H9 (cell line): ENCODE results near the gene RNU4-1. TPM values are rescaled to one million over a fixed set of nuclear protein-coding genes. Genes with fewer than 3 reads are reported as not detected.

Experiments
- DNase-seq: peaks from one replicate; pipeline ENCODE4 v3.0.0-alpha.2; 2017
- H2AFZ ChIP-seq: one replicate; pipeline ENCODE4 v1.6.1; 2013; ENCODE audit warnings: mild to moderate bottlenecking, low read length, control low read depth, moderate library complexity
- H2AK5ac ChIP-seq: 2 replicates; pipeline ENCODE4 v1.6.1; 2013; ENCODE audit warnings: low read length, control low read depth, mixed read lengths; ENCODE audit not compliant: insufficient read length
- H2BK120ac ChIP-seq: one replicate; pipeline ENCODE4 v1.6.1; 2013; ENCODE audit warnings: low read depth, mild to moderate bottlenecking, low read length, control low read depth, inconsistent platforms; ENCODE audit not compliant: poor library complexity, severe bottlenecking
- H2BK12ac ChIP-seq: 2 replicates; pipeline ENCODE4 v1.6.1; 2013; ENCODE audit warnings: low read length, control low read depth, mixed read lengths, low read depth; ENCODE audit not compliant: insufficient read length
- H2BK15ac ChIP-seq: 2 replicates; pipeline ENCODE4 v1.6.1; 2013; ENCODE audit warnings: low read depth, low read length, control low read depth
- H2BK20ac ChIP-seq: one replicate; pipeline ENCODE4 v1.6.1; 2013; ENCODE audit warnings: low read depth, mild to moderate bottlenecking, low read length, control low read depth, inconsistent platforms; ENCODE audit not compliant: poor library complexity, severe bottlenecking
- H2BK5ac ChIP-seq: 2 replicates; pipeline ENCODE4 v1.6.1; 2013; ENCODE audit warnings: low read length, control low read depth, mixed read lengths; ENCODE audit not compliant: insufficient read length
- H3K14ac ChIP-seq: 2 replicates; pipeline ENCODE4 v1.6.1; 2013; ENCODE audit warnings: low read length, control low read depth; ENCODE audit not compliant: insufficient read depth
- H3K18ac ChIP-seq: 2 replicates; pipeline ENCODE4 v1.6.1; 2013; ENCODE audit warnings: low read depth, mild to moderate bottlenecking, mixed read lengths, low read length, control low read depth; ENCODE audit not compliant: insufficient read length
- H3K23ac ChIP-seq: 2 replicates; pipeline ENCODE4 v1.6.1; 2013; ENCODE audit warnings: low read length, control low read depth, mixed read lengths, low read depth; ENCODE audit not compliant: insufficient read length
- H3K23me2 ChIP-seq: 2 replicates; pipeline ENCODE4 v1.6.1; 2013; ENCODE audit warnings: low read depth, mild to moderate bottlenecking, mixed read lengths, low read length, control low read depth; ENCODE audit not compliant: insufficient read length, poor library complexity, severe bottlenecking
- H3K27ac ChIP-seq: 2 replicates; pipeline ENCODE4 v1.5.1; 2013; ENCODE audit warnings: low read length, control low read depth, mixed read lengths, low read depth; ENCODE audit not compliant: insufficient read length
- H3K27me3 ChIP-seq: 2 replicates; pipeline ENCODE4 v1.6.1; 2013; ENCODE audit warnings: low read length, control low read depth, inconsistent platforms; ENCODE audit not compliant: insufficient read depth
- H3K4ac ChIP-seq: 2 replicates; pipeline ENCODE4 v1.6.1; 2013; ENCODE audit warnings: low read depth, mild to moderate bottlenecking, control low read depth, inconsistent platforms, low read length, moderate library complexity
- H3K4me1 ChIP-seq: 2 replicates; pipeline ENCODE4 v1.6.1; 2013; ENCODE audit warnings: low read length, control low read depth, inconsistent platforms; ENCODE audit not compliant: insufficient read depth
- H3K4me2 ChIP-seq: 2 replicates; pipeline ENCODE4 v1.6.1; 2013; ENCODE audit warnings: low read length, control low read depth, mixed read lengths; ENCODE audit not compliant: insufficient read length, insufficient read depth
- H3K56ac ChIP-seq: 2 replicates; pipeline ENCODE4 v1.6.1; 2013; ENCODE audit warnings: low read depth, mild to moderate bottlenecking, mixed read lengths, low read length, control low read depth; ENCODE audit not compliant: insufficient read length
- H3K79me1 ChIP-seq: 2 replicates; pipeline ENCODE4 v1.6.1; 2013; ENCODE audit warnings: low read depth, mild to moderate bottlenecking, moderate library complexity, low read length, control low read depth, inconsistent platforms; ENCODE audit not compliant: insufficient read depth, poor library complexity, severe bottlenecking
- H3K79me2 ChIP-seq: 2 replicates; pipeline ENCODE4 v1.6.1; 2013; ENCODE audit warnings: low read length, control low read depth, inconsistent platforms; ENCODE audit not compliant: insufficient read depth
- H3K9ac ChIP-seq: 2 replicates; pipeline ENCODE4 v1.6.1; 2013; ENCODE audit warnings: low read length, control low read depth, mixed read lengths; ENCODE audit not compliant: insufficient read length; ENCODE audit errors: extremely low read depth
- H3K9me3 ChIP-seq: one replicate; pipeline ENCODE4 v1.6.1; 2013; ENCODE audit warnings: low read depth, low read length, inconsistent platforms; ENCODE audit not compliant: control insufficient read depth
- H3T11ph ChIP-seq: one replicate; pipeline ENCODE4 v1.6.1; 2013; ENCODE audit warnings: mild to moderate bottlenecking, low read length, control low read depth, inconsistent platforms
- H4K20me1 ChIP-seq: one replicate; pipeline ENCODE4 v1.6.1; 2013; ENCODE audit not compliant: control insufficient read depth, insufficient read length, insufficient read depth
- H4K5ac ChIP-seq: 2 replicates; pipeline ENCODE4 v1.6.1; 2013; ENCODE audit warnings: low read depth, mild to moderate bottlenecking, mixed read lengths, low read length, control low read depth; ENCODE audit not compliant: insufficient read length
- H4K8ac ChIP-seq: replicated peaks from 2 replicates; pipeline ENCODE4 v1.6.1; 2013; ENCODE audit warnings: low read length, control low read depth, mixed read lengths, low read depth; ENCODE audit not compliant: insufficient read length
- H4K91ac ChIP-seq: 2 replicates; pipeline ENCODE4 v1.6.1; 2013; ENCODE audit warnings: low read depth, mild to moderate bottlenecking, moderate library complexity, mixed read lengths, low read length, control low read depth; ENCODE audit not compliant: insufficient read length
- H3K27ac Mint-ChIP-seq, 3 experiments: 2 replicates in 2 of 3; 3 replicates in 1 of 3; pipeline ENCODE4 v1.8.0; 2020 to 2021; ENCODE audit warnings: mixed read lengths in 3 of 3, mild to moderate bottlenecking in 1 of 3, moderate library complexity in 1 of 3
- H3K27me3 Mint-ChIP-seq: 2 replicates; pipeline ENCODE4 v1.8.0; 2021; ENCODE audit warnings: low read depth, mild to moderate bottlenecking, moderate library complexity, mixed read lengths
- H3K36me3 Mint-ChIP-seq, 3 experiments: 2 replicates in 2 of 3; 3 replicates in 1 of 3; pipeline ENCODE4 v1.8.0; 2020 to 2021; ENCODE audit warnings: low read depth in 3 of 3, mixed read lengths in 3 of 3; ENCODE audit not compliant: insufficient read depth in 1 of 3
- H3K4me1 Mint-ChIP-seq, 2 experiments: 2 replicates each; pipeline ENCODE4 v1.8.0; 2020; ENCODE audit warnings: mixed read lengths in 2 of 2
- H3K4me3 Mint-ChIP-seq, 2 experiments: 2 replicates in 1 of 2; 3 replicates in 1 of 2; pipeline ENCODE4 v1.8.0; 2020 to 2021; ENCODE audit warnings: mild to moderate bottlenecking in 2 of 2, mixed read lengths in 2 of 2, moderate library complexity in 1 of 2
- H3K9me3 Mint-ChIP-seq, 2 experiments: 2 replicates in 1 of 2; 3 replicates in 1 of 2; pipeline ENCODE4 v1.8.0; 2020; ENCODE audit warnings: mild to moderate bottlenecking in 2 of 2, mixed read lengths in 2 of 2, moderate library complexity in 1 of 2
- WGBS: extraction: QIAGEN DNeasy Blood & Tissue Kit; methylation state at CpG from one replicate; pipeline ENCODE4 v1.1.7; 2013; ENCODE audit warnings: missing lambda C conversion rate, low lambda C conversion rate, mixed read lengths; ENCODE audit not compliant: insufficient read length; ENCODE audit errors: extremely low coverage; 5-methylcytosine and 5-hydroxymethylcytosine counted together
- total RNA-seq: library from RNA; stranded (reverse); gene quantifications from 2 replicates; pipeline ENCODE4 v1.2.1, GENCODE V29; 2021
- TF ChIP-seq, protein P1 (sequence below): fragments of 200-600 bp; sonication (generic); conservative IDR thresholded peaks from 3 replicates; pipeline ENCODE4 v1.8.0; 2021; ENCODE audit warnings: antibody characterized with exemption, mild to moderate bottlenecking

The RNU4-1 gene
- total RNA-seq, 1 experiment from 2014 or later: 3,262 TPM

DNA sequence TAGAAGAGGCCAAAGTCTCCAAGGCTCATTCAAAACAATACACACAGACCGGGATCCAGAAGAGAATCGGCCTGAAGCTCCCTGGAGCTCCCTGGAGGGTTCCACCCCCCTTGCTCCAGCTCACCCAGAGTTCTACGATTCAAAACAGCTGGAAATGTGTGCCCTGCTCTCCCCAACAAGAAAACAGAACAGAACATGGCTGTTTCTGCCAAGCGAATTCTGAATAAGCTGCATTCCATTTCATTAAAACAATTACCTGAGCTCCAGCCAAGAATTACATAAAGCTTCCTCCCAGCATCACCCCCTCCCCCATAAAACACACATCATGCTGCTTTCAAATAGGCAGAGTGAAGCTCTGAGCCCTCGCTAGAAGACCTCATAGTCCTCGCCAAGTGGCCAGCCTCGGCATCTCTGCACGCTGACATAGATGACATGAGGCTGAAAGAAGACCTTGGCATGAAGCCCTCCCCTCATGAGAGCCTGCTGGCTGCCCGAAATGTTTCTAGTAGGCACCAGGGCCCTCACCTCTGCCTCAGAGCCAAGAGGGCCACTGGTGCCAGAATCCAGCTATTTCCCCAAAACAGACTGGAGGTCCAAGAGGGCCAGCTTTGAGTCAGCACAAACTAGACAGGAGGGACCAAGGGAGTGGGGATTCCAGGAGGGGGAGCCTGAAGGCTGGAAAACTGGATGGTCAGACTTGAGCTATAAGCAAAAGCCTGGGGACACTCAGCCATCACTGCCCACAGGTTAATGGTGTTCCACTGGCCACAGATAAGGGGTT is 35.8 kb downstream of the RNU4-1 start:
- Mint-ChIP-seq H3K4me1 (peaks cover 43 to 46% of the 10 kb centered on the region in 2 experiments), H3K4me3 (peak overlapping the region in 1 of 2 experiments; percentile 40; a peak in 2 of 5 replicates), H3K27ac (peak overlapping the region; percentile 25 to 84 (median 46); a peak in 4 of 7 replicates), H3K9me3 (no peaks in the 10 kb centered on the region), H3K27me3 (no peaks in the 10 kb centered on the region), H3K36me3 (peaks cover 2 to 15% (median 6%) of the 10 kb centered on the region in 3 experiments; a peak in 6 of 7 replicates)
- Histone ChIP-seq H3K4ac (no peak overlapping the region), H3T11ph (no peak overlapping the region), H2BK20ac (no peak overlapping the region), H2AK5ac (no peak overlapping the region), H4K20me1 (no peaks in the 10 kb centered on the region), H4K91ac (no peak overlapping the region), H3K56ac (no peak overlapping the region), H3K14ac (no peak overlapping the region), H2BK5ac (no peak overlapping the region), H3K79me1 (no peaks in the 10 kb centered on the region), H2BK120ac (no peak overlapping the region), H3K23ac (no peak overlapping the region), H3K79me2 (peaks cover 29% of the 10 kb centered on the region; the same call in 1 of the 2 replicates), H3K4me2 (peak overlapping the region; percentile 6), H3K9me3 (no peaks in the 10 kb centered on the region), H3K27ac (no peak overlapping the region), H2BK12ac (no peak overlapping the region), H3K9ac (no peak overlapping the region), H3K27me3 (no peaks in the 10 kb centered on the region), H2BK15ac (no peak overlapping the region), H3K23me2 (no peaks in the 10 kb centered on the region), H3K4me1 (peaks cover 8% of the 10 kb centered on the region; the same call in 1 of the 2 replicates), H2AFZ (no peak overlapping the region), H4K5ac (no peak overlapping the region), H4K8ac (no peak overlapping the region), H3K18ac (no peak overlapping the region)
- DNase-seq: peak; percentile 40
- TF ChIP-seq, protein P1, sequence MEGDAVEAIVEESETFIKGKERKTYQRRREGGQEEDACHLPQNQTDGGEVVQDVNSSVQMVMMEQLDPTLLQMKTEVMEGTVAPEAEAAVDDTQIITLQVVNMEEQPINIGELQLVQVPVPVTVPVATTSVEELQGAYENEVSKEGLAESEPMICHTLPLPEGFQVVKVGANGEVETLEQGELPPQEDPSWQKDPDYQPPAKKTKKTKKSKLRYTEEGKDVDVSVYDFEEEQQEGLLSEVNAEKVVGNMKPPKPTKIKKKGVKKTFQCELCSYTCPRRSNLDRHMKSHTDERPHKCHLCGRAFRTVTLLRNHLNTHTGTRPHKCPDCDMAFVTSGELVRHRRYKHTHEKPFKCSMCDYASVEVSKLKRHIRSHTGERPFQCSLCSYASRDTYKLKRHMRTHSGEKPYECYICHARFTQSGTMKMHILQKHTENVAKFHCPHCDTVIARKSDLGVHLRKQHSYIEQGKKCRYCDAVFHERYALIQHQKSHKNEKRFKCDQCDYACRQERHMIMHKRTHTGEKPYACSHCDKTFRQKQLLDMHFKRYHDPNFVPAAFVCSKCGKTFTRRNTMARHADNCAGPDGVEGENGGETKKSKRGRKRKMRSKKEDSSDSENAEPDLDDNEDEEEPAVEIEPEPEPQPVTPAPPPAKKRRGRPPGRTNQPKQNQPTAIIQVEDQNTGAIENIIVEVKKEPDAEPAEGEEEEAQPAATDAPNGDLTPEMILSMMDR: no peak
- no CpG with 5 or more reads among the region's 9 CpGs for WGBS
